Umbilical cord (tissue), 2 donors: ENCODE data around the gene HOXC6. TPM values are rescaled to one million over a fixed set of nuclear protein-coding genes. Genes with fewer than 3 reads are reported as not detected.
A peak's percentile ranks its signal among the peaks of the same experiment; 100 is the strongest.

Source experiments
- DNase-seq: peaks from one replicate; pipeline ENCODE4 v3.0.0-alpha.2; 2015; ENCODE audit warnings: low spot score
- total RNA-seq: library from RNA; depleted of rRNA; stranded (reverse); fragments of >200 nt; gene quantifications from one replicate; pipeline ENCODE4 v1.2.3, GENCODE V29; 2014; ENCODE audit warnings: low replicate concordance; ENCODE audit not compliant: insufficient read depth

The HOXC6 gene
- total RNA-seq, 1 donor from 2014 or later = 4.1 TPM

DNA sequence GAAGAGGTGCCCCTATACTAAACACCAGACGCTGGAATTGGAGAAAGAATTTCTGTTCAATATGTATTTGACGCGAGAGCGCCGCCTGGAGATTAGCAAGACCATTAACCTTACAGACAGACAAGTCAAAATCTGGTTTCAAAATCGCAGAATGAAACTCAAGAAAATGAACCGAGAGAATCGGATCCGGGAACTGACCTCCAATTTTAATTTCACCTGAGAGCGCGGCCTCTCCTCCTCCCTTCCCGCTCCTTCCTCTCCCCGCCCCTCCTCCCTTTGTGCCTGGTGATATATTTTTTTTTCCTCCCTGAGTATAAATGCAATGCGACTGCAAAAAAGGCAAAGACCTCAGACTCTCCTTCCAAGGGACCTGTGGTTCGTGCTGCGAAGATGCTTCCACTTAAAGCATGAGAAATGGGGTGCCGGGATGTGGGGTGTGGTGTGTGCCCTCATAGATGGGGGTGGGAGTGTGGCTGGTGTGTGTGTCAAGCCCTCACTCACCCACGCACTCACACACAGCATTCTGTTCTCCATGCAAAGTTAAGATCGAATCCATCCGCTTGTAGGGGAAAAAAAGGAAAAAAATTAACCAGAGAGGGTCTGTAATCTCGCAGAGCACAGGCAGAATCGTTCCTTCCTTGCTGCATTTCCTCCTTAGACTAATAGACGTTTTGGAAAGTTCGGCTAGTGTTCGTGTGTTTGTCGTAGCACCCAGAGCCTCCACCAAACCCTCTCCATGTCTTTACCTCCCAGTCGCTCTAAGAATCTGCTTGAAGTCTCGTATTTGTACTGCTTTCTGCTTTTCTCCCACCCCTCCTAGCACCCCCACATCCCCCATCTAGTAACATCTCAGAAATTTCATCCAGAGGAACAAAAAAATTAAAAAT lies 38.8 kb upstream of the HOXC6 start:
- DNase-seq = peak; percentile 77

DNA sequence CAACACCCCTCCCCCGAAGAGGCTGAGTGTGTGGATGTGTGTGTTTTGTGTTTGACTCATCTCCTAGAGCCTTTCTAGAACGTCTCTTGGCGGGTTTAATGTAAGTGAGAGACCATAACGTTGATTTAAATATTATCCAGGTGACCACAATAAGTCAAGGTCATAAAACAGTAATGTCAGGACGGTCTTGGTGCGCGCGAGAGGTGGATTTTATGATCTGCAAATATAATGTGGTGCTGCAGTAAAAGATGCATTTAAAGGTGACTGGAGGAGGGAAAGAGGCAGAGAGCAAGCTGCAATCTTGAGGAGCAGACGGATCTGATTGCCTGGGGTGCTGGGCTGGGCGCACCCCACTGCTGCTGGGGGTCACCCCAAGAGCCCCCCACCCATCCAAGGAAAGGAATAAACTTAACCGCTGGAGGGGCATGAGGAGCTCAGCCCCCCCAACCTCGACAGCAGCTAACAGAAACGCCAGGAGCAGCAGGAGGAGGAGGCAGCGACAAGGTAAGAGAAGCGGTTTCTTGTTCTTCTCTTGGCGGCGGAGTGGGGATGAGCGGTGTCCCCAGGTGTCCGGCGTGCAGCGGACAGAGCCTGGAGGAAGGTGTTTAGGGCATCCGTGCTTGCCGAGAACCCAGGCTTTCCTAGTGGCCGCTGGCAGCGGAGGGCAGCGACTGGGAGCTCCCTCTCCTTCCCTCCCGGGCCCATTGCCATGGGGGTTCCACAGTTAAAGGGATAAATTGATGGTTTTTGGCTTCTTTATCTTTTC lies 37.7 kb upstream of the HOXC6 start:
- DNase-seq = peak; percentile 47

DNA sequence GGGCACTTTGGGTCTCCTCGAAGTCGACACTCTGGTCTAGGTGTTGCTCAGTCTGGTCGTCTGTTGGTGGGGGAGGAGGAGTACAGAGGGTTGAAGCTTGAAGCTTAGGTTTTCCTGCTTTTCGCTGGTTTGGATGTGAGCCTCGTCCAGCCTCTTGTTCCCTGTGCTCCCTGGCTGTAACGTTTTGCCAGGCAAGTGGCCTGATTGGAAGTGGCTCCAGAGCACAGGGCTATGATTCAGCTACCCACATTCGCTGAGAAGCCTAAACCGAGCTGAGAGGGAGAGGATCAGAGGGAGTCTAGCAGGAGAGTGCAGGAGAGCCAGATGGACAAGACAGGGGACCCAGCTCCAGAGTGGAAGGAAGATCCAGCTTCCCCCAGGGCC lies 37.2 kb upstream of the HOXC6 start:
- DNase-seq = peak; percentile 64

DNA sequence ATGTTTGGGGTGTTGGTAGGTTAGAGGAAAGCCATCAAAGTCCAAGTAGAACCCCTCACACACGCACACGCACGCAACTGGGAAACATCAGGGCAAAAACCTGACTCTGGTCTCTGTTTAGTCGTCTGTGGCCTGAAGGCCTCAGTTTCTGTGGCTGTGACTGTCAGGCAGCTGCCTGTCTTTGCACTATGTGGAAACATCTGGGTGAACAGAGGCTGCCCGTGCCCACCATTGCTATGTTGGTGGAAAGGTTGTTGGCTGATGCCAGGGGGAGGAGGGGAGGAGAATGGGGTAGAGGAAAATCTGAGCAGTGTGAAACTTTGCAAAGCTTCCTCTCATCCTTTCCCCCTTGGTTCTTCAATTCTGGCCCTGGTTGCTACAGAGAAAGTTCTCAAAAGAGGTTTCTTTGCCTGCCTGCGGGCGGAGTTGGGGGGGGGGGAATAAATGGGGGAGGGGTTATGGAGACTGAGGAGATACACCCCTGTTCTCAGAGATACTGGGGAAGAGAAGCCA lies 35.8 kb upstream of the HOXC6 start:
- no peak for DNase-seq

DNA sequence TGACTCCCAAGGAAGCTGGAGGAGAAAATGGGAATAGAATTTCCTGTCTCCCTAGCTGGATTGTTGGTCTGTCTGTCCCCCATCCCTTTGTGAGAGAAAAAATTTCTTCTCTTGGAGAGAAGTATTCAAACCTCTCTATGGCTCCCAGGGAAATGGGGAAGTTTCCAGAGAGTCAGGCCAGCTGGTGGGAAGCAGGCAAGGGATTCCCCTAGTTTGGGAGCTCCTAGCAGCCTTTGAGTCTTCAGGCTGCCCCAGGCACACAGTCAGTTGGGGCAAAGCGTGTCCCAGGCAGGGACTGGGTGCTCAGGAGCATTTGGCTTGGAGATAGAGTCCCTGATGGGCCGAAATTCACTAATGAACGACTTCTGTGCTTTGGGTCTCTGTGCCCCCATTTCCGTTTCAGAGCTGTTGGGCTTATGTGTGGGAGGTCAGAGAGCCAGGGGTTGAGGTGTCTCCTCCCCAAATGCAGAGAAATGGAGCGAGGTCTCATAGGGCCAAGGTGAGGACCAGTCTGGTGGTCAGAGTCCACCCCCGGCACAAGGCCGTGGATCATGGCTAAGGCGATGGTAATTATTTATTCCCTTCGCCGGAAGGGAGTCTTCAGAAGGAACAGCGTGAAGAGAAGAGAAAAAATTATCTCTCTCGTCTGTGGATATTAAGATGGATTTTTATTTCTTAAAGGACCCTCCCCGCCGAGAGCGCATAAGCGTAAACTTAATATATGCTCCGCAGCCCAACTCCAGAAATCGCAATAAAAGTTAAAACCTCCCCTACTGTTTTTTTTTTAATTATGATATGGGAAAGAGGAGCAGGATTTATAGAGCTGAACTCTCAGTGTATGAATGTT lies 34.9 kb upstream of the HOXC6 start:
- no peak for DNase-seq

DNA sequence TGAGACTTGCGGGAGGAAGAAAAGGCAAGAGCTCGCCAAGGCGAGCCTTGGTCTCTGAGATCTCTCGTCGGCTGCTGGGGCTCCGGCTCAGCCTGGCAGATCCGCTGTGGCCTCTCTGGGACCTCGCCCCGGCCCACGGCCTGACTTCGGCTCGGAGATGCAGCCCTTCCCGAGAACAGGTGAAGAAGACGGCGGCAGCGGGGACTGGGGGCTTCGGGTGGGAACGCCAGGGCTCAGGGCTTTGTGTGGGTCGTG lies 34.3 kb upstream of the HOXC6 start:
- DNase-seq = peak; percentile 46

DNA sequence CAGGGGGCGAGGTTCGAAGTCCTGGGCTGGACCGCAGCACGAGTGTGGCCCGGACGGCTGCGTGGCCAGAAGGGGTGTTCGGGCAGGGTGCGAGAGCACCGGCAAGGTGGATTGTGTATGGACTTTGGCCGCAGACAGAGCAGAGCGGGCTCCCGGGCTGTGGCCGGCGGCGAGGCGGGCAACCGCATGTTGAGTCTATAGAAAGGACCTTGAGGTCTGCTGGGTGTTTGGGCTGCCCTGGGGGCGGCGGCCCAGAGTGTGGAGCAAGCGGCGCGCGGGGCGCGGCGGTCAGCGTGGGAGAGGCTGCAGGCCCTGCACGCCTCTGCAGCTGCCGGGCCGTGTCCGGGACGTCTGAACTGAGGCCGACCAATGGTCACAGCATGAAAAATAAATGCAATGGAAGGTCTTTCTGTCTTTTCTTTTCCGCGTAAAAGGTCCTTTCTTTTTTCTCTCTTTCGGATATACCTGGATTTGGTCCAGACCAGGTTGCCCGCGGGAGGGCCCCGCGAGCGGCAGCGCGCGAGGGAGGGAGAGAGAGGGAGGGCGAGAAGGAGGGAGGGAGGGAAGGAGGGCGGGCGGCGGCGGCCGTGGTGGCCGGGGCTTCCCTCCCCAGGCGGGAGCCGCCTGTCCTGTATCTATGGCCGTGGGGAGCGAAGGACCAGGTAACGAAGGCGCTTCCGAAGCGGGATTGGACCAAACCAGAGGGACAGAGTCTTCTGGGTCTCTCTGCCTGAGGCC lies 33.8 kb upstream of the HOXC6 start:
- DNase-seq = peak; percentile 40

DNA sequence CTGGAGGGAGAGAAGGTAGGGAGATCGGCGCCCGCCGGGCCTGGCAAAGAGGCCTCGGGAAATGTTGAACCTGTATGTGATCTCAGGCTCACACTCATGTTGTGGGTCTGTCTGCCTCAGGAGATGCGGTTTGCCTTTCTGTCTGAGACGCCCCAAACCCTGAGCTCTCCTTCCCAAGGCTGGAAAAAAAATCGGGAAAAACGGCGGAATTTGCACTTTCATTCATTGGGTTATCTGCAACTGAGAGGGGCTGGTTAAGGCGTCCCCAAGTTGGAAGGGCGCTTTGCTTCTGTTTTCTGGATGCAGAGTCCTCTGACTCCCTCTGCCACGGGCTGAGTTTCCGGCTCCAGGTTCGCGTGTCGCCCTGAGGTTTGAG lies 33.2 kb upstream of the HOXC6 start:
- no peak for DNase-seq

DNA sequence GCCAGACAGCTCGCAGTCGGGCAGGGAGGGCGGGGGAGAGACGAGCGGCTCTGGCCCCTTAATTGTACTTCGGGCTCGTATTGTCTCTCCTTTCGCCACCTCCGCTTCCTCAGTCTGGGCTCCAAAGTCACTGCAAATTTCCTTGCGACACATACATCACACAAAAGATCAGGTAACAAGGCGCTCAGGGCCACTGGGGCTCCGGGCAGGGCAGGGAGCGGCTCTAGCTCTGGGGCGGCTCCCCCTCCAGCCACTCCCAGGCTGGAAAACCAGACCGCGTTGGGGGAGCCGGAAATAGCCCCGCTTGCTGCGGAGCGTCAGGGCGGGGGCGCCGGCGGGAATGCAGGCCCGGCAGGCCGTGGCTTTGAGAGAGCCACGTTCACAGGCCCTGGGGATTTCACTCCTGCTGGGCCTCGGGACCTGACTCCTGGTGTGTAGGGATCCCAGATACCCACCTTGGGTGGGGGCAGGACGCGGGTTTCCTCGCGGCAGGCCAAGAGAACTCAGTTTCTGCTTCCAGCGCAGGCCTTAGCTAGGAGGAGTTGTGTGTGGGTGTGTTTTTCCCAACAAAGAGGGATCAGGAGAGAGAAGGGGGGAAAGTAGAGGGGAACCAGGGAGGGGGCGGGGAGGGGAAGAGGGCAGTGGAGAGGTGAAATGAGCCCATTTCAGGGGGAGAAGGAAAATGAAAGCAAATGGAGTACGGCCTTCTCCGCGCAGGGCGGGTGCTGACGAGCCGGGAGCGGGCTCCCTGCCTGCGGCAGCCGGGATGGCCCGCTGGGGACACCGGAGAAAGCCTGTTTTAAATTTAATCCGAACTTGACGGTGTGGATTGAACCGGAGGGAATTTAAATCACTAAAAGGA lies 32.6 kb upstream of the HOXC6 start:
- DNase-seq = peak; percentile 84

DNA sequence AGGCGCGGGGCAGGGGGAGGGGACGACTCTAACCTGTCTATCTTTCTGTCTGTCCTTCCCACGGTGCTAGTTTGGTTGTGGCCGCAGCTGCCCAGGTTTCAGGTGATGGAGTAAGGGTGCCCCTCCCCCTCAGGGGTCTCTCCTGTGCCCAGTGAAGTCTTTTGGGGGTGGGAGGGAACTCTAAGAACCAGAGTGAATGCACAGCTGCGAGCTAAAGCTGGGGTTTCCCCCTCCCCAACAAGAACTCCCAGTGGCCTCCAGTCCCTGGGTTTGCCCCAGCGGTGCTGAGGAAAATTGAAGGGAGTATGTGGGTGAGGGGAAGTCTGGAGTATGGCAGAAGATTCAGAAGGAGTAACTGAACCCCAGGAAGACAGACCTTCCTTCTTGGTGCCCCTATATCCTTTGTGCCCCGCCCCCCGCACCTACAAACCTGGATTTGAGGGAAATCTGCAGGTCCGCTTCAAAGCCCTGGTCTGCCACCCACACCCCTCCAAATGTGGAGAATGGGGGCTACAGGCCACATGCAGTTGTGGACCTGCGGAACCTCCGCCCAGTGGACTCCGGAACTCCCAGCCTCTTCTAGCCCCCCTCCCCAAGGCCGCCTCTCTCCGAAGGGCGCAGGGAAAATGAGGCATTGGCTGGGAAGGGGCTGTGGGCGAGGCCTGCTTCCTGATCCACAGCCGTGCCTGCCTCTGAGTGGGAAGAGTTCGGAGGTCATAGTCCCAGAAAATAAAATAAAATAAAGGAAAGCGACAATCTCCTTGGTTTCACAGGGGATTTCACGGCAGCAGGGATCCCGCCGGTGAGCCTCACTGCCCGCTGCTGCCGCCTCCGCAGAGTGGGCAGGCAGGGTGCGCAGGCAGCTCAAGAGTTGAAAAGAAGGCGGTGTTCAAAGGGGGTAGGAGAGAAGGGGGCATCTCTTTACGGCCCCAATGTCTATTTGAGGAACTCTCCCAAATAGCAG lies 31.7 kb upstream of the HOXC6 start:
- DNase-seq = peak; percentile 29

DNA sequence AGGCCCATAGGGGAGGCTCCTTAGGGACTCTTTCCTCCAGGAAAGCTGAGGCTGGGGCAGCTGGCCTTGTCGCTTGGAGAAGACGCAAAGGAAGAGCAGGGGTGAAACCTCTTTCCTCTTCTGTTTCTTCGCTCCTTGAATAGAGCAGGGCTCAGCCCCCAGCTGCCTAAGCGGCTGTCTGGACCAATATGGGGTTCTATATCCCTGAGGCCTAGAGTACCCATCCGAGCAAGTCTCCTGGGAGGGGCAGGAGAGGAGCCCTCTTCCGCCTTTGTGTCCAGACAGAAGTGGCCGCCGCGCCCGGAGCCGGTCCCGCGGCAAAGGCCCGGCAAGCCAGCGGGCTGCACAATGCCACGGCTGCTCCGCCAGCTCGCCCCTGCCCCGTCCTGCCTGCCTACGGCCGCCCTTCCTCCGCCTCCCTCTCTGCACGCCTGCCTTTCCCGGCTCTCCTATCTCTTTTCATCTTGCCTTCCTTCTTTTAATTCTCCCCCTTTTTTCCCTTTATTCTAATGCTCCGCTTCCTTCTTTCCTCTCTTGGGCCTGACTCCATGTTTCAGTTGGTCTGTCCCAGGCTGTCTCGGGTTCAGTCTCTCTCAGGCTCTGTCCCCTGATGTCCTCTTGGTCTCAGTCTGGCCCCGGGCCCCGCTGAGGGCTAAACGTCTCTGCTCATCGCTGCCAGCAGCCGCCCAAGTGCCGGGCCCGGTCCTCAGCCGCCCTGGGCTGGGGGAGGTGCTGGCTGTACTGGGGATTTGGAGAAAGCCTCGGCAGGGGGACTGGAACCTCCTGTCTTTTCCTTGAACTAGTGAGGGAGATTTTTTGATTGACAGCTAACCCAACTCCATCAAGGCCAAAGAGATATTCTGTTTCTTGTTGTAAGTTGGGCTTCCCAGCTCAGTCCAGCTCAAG lies 30.8 kb upstream of the HOXC6 start:
- DNase-seq = peak; percentile 57

DNA sequence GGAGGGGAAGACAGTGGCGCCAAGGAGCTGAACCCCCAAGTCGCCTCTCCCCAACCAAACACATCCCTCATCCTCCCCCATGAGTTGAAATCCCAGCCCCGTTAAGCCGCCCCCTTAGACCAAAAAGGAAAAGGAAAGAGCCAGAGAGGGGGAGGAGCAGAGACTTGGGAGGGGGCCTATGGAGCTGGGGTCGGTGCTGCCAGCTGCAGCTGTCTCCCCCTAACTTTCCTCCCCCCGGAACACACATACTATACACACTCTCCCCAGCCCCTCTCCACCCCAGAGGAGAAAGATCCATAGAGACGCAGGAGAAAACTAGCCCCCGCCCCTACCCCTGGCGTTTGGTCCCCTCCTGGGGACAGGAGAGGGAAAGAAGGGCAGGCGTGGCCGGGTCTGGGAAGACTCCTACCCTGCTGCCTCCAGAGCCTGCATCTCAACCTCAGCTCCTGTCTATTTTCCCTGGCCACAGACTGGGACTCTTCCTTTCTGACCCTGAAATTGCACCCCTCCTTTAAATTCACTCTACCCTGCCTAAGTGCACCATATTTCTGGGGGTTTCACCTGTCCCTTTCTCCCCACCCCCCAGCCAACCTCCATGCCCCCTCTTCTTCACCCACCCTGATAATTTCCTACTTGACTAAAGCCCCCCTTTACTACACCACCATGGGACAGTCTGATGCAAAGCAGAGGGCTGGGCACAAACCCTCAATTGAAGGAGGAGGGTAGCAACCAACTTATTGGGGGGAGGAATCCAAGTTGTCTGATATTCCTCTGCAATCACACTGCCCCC lies 29.9 kb upstream of the HOXC6 start:
- DNase-seq = peak; percentile 46

DNA sequence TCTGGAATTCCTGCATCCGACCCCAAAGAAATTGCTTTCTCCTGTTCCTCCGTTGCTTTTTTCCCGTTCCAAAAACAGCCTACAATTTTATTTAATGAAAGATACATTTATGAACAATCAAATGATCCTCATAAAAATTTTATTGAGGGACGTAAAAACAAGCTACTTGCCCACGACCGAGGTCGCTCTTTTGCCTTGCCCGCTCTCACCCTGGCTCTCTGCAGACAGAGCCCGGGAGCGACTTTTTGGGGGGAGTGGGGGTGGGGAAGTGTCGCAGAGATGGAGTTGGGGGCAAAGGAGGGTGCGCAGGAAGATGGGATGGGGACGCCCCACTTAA lies 29.4 kb upstream of the HOXC6 start:
- no peak for DNase-seq

DNA sequence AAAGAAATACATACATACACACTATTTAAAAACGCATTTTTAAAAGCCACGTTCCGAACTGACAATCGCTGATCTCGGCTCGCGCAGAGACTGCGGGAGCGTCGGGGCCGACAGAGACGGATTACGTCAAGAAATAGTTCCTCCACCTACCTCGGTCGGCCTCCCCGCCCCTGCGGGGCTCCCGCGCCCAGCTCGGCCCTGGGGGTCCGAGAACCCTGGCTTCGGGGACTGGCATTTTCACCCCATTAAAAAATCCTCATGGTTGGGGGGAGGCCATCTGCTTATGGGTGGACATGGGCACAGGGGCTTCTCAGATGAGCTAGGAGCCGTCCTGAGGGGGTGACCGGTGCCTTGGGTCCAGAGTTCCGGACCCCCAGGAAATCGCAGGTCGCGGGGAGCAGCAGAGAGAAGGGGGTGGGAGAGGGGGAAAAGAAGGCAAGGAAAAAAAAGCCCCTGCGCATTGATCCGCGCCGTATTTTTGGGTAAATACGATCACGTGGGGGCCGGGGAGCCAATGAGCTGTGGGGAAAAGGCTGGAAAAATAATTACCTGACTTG lies 28.6 kb upstream of the HOXC6 start:
- peak; percentile 85 for DNase-seq

DNA sequence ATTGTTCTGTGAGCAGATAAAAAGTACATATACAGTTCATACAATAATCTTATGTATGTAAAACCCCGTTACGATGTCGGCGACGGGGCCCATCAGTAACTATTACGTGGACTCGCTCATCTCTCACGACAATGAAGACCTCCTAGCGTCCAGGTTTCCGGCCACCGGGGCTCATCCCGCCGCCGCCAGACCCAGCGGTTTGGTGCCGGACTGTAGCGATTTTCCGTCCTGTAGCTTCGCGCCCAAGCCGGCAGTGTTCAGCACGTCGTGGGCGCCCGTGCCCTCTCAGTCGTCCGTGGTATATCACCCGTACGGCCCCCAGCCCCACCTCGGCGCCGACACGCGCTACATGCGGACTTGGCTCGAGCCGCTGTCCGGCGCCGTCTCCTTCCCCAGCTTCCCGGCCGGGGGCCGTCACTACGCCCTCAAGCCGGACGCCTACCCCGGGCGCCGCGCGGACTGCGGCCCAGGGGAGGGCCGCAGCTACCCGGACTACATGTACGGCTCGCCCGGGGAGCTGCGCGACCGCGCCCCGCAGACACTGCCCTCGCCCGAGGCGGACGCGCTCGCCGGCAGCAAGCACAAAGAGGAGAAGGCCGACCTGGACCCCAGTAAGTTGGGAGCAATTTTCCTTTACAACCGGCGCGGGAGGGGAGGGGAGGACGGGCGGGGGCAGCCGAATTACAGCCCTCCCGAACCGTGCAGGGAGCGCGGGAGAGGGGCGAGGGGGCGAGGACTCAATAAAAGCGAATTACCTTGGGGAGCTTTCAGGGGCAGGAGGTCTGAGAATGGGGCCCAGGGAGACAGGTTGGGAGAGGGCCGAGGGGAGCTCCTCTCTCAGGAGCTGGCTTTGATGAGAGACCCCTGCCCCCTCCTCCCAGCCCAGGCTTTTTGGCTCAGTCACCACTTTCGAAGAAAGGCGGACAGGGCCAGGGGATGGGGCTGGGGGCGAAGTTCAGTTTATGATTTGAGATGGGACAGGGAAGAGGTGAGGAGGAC lies 27.8 kb upstream of the HOXC6 start, which contains the start of gene HOXC9:
TSS of gene HOXC9 (plus strand) at position 46 of the 999 bp plus-strand sequence. CDS start at position 74, 28 bp downstream.
- no peak for DNase-seq
